ENCODE data around the gene ANAPC16. TPM values are rescaled to one million over a fixed set of nuclear protein-coding genes. Genes with fewer than 3 reads are reported as not detected.
A peak's percentile ranks its signal among the peaks of the same experiment; 100 is the strongest.
"Not testable (repeated sequence)": the region's sequence is repeated elsewhere in the genome, so short reads cannot be mapped to it uniquely, and the experiment has no call there.

ANAPC16 gene
- total RNA-seq, 4 donors from 2014 or later = 57.0 to 83.2 (median 69.3) TPM

- Histone ChIP-seq H3K27ac (no peak overlapping the region), H3K4me3 (no peak overlapping the region), H3K9me3 (no peaks in the 10 kb centered on the region), H3K27me3 (no peaks in the 10 kb centered on the region), H3K36me3 (no peaks in the 10 kb centered on the region), H3K4me1 (peaks cover 29% of the 10 kb centered on the region)
- 91% methylated on average over 12 of the region's 15 CpGs for WGBS
- no peak for DNase-seq (ENCODE audit: low spot score in 2 of 2)
- TF ChIP-seq EP300 (IDR thresholded peaks at IDR 0.05) (no peak), CTCF (IDR thresholded peaks at IDR 0.05) (no peak), POLR2A (IDR thresholded peaks at IDR 0.05) (no peak), POLR2AphosphoS5 (IDR thresholded peaks at IDR 0.05) (no peak)
Measured at GRCh38 chr10:72267819-72268399, 52.1 kb downstream of the ANAPC16 start.

GRCh38 chr10:72268475-72269200 is 52.8 kb downstream of the ANAPC16 start:
- peaks cover 22% of the 10 kb centered on the region for H3K4me1 ChIP-seq
- 94% methylated on average over 5 of the region's 5 CpGs for WGBS
- not testable (repeated sequence) for H3K27ac ChIP-seq; H3K36me3 ChIP-seq; DNase-seq (ENCODE audit: low spot score in 2 of 2); H3K4me3 ChIP-seq; H3K27me3 ChIP-seq; H3K9me3 ChIP-seq

- DNase-seq (ENCODE audit: low spot score in 2 of 2) = no peak
- Histone ChIP-seq H3K27ac (no peak overlapping the region), H3K36me3 (peaks cover 16% of the 10 kb centered on the region), H3K27me3 (no peaks in the 10 kb centered on the region), H3K4me3 (no peak overlapping the region), H3K9me3 (no peaks in the 10 kb centered on the region), H3K4me1 (peaks cover 13% of the 10 kb centered on the region)
- WGBS = 79% methylated on average over 5 of the region's 5 CpGs
- TF ChIP-seq POLR2A (IDR thresholded peaks at IDR 0.05) (no peak), EP300 (IDR thresholded peaks at IDR 0.05) (no peak), POLR2AphosphoS5 (IDR thresholded peaks at IDR 0.05) (no peak), CTCF (IDR thresholded peaks at IDR 0.05) (no peak)
Measured at GRCh38 chr10:72270607-72271281, 54.9 kb downstream of the ANAPC16 start.

- no peaks in the 10 kb centered on the region for H3K9me3 ChIP-seq
- 3% methylated on average over 28 of the region's 28 CpGs for WGBS
- peak overlapping the region; percentile 97 for H3K27ac ChIP-seq
- H3K4me1 ChIP-seq = peaks cover 33% of the 10 kb centered on the region
- H3K36me3 ChIP-seq = peaks cover 25% of the 10 kb centered on the region
- TF ChIP-seq POLR2AphosphoS5 (IDR thresholded peaks at IDR 0.05) = peak in 2 of 3 donors; percentile 87 to 89
- TF ChIP-seq POLR2A (IDR thresholded peaks at IDR 0.05) = no peak
- peak overlapping the region; percentile 94 for H3K4me3 ChIP-seq
- no peaks in the 10 kb centered on the region for H3K27me3 ChIP-seq
- peak; percentile 96 for DNase-seq (ENCODE audit: low spot score in 2 of 2)
Measured at GRCh38 chr10:72272689-72273409, 57.0 kb downstream of the ANAPC16 start.

- no peak for TF ChIP-seq CTCF (IDR thresholded peaks at IDR 0.05)
- TF ChIP-seq POLR2A (IDR thresholded peaks at IDR 0.05) = peak; percentile 89 to 99
- peak; percentile 98 to 99 (median 98) for TF ChIP-seq POLR2AphosphoS5 (IDR thresholded peaks at IDR 0.05)
- TF ChIP-seq EP300 (IDR thresholded peaks at IDR 0.05) = no peak
- WGBS = under 1% methylated on average over 28 of the region's 67 CpGs
- DNase-seq (ENCODE audit: low spot score in 2 of 2) = peak; percentile 100
Measured at GRCh38 chr10:72273410-72274212, 57.8 kb downstream of the ANAPC16 start, which contains the start of gene DDIT4. TSS of gene DDIT4 (plus strand) at chr10:72273924. CDS start at chr10:72274217, 293 bp downstream.

More at GRCh38 chr10:72273410-72274212, 57.8 kb downstream of the ANAPC16 start, which contains the start of gene DDIT4:
- Histone ChIP-seq H3K27me3 (no peaks in the 10 kb centered on the region), H3K4me1 (peaks cover 33% of the 10 kb centered on the region), H3K4me3 (peak within 1 kb of the TSS; percentile 94), H3K36me3 (peaks cover 25% of the 10 kb centered on the region), H3K9me3 (no peaks in the 10 kb centered on the region), H3K27ac (peak within 1 kb of the TSS; percentile 97)
